ENCODE measurements around the gene GPRC5D. TPM values are rescaled to one million over a fixed set of nuclear protein-coding genes. Genes with fewer than 3 reads are reported as not detected.

The GPRC5D gene
- total RNA-seq, 1 experiment from 2014 or later = 0.33 TPM

DNA sequence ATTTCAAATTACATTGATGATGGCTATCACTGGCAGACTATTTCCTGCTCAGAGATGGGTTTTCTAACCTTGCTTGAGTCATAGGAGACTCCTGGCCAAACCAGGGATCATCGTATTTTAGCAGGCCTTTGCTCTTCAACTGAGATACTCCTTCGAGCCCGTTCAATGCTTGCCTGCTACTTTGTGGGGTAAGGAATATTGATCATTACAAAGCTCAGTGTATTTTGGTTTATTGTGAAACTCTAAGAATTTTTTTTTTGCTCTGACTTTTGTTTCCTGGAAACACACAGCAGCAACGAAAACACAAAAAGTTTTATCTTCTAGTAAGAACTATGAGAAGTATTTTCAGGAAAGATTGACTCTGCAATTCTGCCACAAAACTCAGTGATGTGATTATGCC is 4.1 kb downstream of the GPRC5D start:
- POLR2A ChIA-PET = no interaction called here
- H3K36me3 Mint-ChIP-seq = no peaks in the 10 kb centered on the region
- no peaks in the 10 kb centered on the region for H3K9me3 Mint-ChIP-seq
- CTCF ChIA-PET = interaction anchor here (1.7 kb wide), 1 partner anchor 264 kb away, joined by 6 read pairs; no protein-coding TSS in a partner anchor
- H3K27ac Mint-ChIP-seq = no peak overlapping the region
- no peaks in the 10 kb centered on the region for H3K27me3 Mint-ChIP-seq (ENCODE audit: low read depth)
- TF ChIP-seq ZNF671 (CRISPR knock-in tag; IDR thresholded peaks at IDR 0.05) (no peak), ZNF423 (CRISPR knock-in tag; IDR thresholded peaks at IDR 0.05) (no peak), CREM (CRISPR knock-in tag; IDR thresholded peaks at IDR 0.05) (no peak)
- TF ChIP-seq, protein P1, sequence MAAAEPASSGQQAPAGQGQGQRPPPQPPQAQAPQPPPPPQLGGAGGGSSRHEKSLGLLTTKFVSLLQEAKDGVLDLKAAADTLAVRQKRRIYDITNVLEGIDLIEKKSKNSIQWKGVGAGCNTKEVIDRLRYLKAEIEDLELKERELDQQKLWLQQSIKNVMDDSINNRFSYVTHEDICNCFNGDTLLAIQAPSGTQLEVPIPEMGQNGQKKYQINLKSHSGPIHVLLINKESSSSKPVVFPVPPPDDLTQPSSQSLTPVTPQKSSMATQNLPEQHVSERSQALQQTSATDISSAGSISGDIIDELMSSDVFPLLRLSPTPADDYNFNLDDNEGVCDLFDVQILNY (CRISPR knock-in tag; IDR thresholded peaks at IDR 0.05) = no peak
- no peak overlapping the region for H3K4me3 Mint-ChIP-seq
- ATAC-seq (no peak), DNase-seq (ENCODE audit: low spot score) (no peak)
- no peaks in the 10 kb centered on the region for H3K4me1 Mint-ChIP-seq

DNA sequence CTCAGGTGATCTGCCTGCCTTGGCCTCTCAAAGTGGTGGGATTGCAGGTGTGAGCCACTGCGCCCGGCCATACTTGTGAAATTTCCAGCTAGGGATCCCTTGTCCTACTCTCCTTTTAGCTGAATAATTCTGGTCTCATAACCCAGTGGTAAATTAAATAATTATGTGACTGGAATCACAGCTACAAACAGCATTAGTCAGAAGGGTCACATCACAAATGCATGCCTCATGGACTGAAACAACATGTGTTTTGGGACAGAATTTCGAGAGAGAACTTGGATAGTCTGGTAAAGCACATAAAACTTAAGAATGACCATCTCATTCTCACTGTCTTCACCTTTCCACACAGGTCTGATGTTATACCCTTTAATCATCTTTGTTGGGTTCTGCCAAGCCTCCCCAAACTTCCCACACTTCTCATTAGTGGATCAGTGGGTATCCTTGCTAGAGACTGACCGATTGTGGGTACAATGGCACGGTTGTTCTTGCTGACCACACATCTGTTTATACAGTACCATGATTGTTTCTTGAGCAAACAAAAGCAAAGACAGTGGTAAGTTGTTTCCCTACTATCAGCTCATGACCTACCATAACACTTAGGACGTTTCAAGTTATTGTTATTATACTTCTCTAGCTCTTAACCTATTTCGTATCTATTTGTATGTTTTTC is 5.1 kb downstream of the GPRC5D start:
- TF ChIP-seq GTF2I (CRISPR knock-in tag; conservative IDR thresholded peaks at IDR 0.05) = no peak
- Mint-ChIP-seq H3K4me1 (no peaks in the 10 kb centered on the region), H3K4me3 (no peak overlapping the region), H3K36me3 (no peaks in the 10 kb centered on the region), H3K27me3 (ENCODE audit: low read depth) (no peaks in the 10 kb centered on the region), H3K27ac (no peak overlapping the region), H3K9me3 (no peaks in the 10 kb centered on the region)
- ChIA-PET POLR2A (no interaction called here), CTCF (interaction anchor here (1.5 to 1.7 kb wide), 3 partner anchors 29 to 265 kb away, joined by 4 to 7 read pairs (median 6); no protein-coding TSS in a partner anchor)
- DNase-seq (ENCODE audit: low spot score) (no peak), ATAC-seq (no peak)

DNA sequence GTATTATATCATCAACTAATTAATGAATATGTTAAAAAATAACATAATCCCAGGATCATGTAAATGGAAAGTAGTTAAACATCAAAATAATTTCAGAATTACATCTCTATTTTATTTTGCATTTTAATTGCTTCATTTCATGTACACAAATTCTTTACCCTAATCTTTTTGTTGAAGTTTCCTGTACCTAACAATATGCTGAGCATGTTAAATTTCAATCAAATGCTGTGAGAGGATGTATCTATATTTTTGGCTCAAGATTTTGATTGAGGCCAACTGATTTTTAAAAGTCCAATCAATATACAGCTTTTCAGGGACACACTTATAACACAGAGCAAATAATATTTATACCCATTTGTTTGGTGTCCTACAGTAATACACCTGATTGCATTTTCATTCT is 6.4 kb downstream of the GPRC5D start:
- H3K4me3 Mint-ChIP-seq = no peak overlapping the region
- CTCF ChIA-PET = no interaction called here
- H3K9me3 Mint-ChIP-seq = no peaks in the 10 kb centered on the region
- no peaks in the 10 kb centered on the region for H3K4me1 Mint-ChIP-seq
- H3K36me3 Mint-ChIP-seq = no peaks in the 10 kb centered on the region
- no peak overlapping the region for H3K27ac Mint-ChIP-seq
- POLR2A ChIA-PET = no interaction called here
- TF ChIP-seq ZNF423 (CRISPR knock-in tag; IDR thresholded peaks at IDR 0.05) = no peak
- TF ChIP-seq, protein P2, sequence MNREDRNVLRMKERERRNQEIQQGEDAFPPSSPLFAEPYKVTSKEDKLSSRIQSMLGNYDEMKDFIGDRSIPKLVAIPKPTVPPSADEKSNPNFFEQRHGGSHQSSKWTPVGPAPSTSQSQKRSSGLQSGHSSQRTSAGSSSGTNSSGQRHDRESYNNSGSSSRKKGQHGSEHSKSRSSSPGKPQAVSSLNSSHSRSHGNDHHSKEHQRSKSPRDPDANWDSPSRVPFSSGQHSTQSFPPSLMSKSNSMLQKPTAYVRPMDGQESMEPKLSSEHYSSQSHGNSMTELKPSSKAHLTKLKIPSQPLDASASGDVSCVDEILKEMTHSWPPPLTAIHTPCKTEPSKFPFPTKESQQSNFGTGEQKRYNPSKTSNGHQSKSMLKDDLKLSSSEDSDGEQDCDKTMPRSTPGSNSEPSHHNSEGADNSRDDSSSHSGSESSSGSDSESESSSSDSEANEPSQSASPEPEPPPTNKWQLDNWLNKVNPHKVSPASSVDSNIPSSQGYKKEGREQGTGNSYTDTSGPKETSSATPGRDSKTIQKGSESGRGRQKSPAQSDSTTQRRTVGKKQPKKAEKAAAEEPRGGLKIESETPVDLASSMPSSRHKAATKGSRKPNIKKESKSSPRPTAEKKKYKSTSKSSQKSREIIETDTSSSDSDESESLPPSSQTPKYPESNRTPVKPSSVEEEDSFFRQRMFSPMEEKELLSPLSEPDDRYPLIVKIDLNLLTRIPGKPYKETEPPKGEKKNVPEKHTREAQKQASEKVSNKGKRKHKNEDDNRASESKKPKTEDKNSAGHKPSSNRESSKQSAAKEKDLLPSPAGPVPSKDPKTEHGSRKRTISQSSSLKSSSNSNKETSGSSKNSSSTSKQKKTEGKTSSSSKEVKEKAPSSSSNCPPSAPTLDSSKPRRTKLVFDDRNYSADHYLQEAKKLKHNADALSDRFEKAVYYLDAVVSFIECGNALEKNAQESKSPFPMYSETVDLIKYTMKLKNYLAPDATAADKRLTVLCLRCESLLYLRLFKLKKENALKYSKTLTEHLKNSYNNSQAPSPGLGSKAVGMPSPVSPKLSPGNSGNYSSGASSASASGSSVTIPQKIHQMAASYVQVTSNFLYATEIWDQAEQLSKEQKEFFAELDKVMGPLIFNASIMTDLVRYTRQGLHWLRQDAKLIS (CRISPR knock-in tag; IDR thresholded peaks at IDR 0.05; ENCODE audit: borderline replicate concordance) = no peak
- no peak for TF ChIP-seq ZNF138 (CRISPR knock-in tag; conservative IDR thresholded peaks at IDR 0.05)
- TF ChIP-seq NR1H2 (CRISPR knock-in tag; IDR thresholded peaks at IDR 0.05) = no peak
- no peak for TF ChIP-seq ELF4 (CRISPR knock-in tag; IDR thresholded peaks at IDR 0.05; ENCODE audit: low read depth)
- TF ChIP-seq, protein P3, sequence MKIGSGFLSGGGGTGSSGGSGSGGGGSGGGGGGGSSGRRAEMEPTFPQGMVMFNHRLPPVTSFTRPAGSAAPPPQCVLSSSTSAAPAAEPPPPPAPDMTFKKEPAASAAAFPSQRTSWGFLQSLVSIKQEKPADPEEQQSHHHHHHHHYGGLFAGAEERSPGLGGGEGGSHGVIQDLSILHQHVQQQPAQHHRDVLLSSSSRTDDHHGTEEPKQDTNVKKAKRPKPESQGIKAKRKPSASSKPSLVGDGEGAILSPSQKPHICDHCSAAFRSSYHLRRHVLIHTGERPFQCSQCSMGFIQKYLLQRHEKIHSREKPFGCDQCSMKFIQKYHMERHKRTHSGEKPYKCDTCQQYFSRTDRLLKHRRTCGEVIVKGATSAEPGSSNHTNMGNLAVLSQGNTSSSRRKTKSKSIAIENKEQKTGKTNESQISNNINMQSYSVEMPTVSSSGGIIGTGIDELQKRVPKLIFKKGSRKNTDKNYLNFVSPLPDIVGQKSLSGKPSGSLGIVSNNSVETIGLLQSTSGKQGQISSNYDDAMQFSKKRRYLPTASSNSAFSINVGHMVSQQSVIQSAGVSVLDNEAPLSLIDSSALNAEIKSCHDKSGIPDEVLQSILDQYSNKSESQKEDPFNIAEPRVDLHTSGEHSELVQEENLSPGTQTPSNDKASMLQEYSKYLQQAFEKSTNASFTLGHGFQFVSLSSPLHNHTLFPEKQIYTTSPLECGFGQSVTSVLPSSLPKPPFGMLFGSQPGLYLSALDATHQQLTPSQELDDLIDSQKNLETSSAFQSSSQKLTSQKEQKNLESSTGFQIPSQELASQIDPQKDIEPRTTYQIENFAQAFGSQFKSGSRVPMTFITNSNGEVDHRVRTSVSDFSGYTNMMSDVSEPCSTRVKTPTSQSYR (CRISPR knock-in tag; IDR thresholded peaks at IDR 0.05) = no peak
- TF ChIP-seq, protein P4, sequence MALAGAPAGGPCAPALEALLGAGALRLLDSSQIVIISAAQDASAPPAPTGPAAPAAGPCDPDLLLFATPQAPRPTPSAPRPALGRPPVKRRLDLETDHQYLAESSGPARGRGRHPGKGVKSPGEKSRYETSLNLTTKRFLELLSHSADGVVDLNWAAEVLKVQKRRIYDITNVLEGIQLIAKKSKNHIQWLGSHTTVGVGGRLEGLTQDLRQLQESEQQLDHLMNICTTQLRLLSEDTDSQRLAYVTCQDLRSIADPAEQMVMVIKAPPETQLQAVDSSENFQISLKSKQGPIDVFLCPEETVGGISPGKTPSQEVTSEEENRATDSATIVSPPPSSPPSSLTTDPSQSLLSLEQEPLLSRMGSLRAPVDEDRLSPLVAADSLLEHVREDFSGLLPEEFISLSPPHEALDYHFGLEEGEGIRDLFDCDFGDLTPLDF (CRISPR knock-in tag; IDR thresholded peaks at IDR 0.05) = no peak
- TF ChIP-seq, protein P5, sequence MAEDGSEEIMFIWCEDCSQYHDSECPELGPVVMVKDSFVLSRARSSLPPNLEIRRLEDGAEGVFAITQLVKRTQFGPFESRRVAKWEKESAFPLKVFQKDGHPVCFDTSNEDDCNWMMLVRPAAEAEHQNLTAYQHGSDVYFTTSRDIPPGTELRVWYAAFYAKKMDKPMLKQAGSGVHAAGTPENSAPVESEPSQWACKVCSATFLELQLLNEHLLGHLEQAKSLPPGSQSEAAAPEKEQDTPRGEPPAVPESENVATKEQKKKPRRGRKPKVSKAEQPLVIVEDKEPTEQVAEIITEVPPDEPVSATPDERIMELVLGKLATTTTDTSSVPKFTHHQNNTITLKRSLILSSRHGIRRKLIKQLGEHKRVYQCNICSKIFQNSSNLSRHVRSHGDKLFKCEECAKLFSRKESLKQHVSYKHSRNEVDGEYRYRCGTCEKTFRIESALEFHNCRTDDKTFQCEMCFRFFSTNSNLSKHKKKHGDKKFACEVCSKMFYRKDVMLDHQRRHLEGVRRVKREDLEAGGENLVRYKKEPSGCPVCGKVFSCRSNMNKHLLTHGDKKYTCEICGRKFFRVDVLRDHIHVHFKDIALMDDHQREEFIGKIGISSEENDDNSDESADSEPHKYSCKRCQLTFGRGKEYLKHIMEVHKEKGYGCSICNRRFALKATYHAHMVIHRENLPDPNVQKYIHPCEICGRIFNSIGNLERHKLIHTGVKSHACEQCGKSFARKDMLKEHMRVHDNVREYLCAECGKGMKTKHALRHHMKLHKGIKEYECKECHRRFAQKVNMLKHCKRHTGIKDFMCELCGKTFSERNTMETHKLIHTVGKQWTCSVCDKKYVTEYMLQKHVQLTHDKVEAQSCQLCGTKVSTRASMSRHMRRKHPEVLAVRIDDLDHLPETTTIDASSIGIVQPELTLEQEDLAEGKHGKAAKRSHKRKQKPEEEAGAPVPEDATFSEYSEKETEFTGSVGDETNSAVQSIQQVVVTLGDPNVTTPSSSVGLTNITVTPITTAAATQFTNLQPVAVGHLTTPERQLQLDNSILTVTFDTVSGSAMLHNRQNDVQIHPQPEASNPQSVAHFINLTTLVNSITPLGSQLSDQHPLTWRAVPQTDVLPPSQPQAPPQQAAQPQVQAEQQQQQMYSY (CRISPR knock-in tag; IDR thresholded peaks at IDR 0.05) = no peak
- TF ChIP-seq, protein P1 (CRISPR knock-in tag; IDR thresholded peaks at IDR 0.05) = no peak
- TF ChIP-seq RELA (CRISPR knock-in tag; IDR thresholded peaks at IDR 0.05; ENCODE audit: borderline replicate concordance) = no peak
- TF ChIP-seq TCF7 (CRISPR knock-in tag; IDR thresholded peaks at IDR 0.05; ENCODE audit: low read depth) = no peak
- TF ChIP-seq, protein P6, sequence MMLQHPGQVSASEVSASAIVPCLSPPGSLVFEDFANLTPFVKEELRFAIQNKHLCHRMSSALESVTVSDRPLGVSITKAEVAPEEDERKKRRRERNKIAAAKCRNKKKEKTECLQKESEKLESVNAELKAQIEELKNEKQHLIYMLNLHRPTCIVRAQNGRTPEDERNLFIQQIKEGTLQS (CRISPR knock-in tag; conservative IDR thresholded peaks at IDR 0.05) = no peak
- no peak for TF ChIP-seq TEAD1 (CRISPR knock-in tag; IDR thresholded peaks at IDR 0.05)
- no peak for TF ChIP-seq KAT7 (CRISPR knock-in tag; IDR thresholded peaks at IDR 0.05; ENCODE audit: borderline replicate concordance)
- DNase-seq (ENCODE audit: low spot score) (no peak), ATAC-seq (no peak)
- no peaks in the 10 kb centered on the region for H3K27me3 Mint-ChIP-seq (ENCODE audit: low read depth)

All from WTC11 (cell line).